MCF 10A (cell line): ENCODE data around the gene CSNK1G2. TPM values are rescaled to one million over a fixed set of nuclear protein-coding genes. Genes with fewer than 3 reads are reported as not detected.

Experiments
- BruUV-seq: library from RNA; stranded (reverse); fragments of 400-500 nt; replicated peaks from 2 replicates; lab custom pipeline; 2021; lab: Mats Ljungman, UMichigan
- CTCF ChIA-PET: fragments of 300-600 bp; sonication (Branson Sonifier 250); formaldehyde crosslinking; extraction: SDS; loops from one replicate; lab custom pipeline; 2021; ENCODE audit warnings: antibody characterized with exemption, inconsistent platforms; lab: Yijun Ruan, JAX
- POLR2A ChIA-PET: fragments of 300-600, 350-650 bp; sonication (Branson Sonifier 250); formaldehyde crosslinking; extraction: SDS; loops from one replicate; lab custom pipeline; 2020; ENCODE audit warnings: antibody characterized with exemption, inconsistent platforms; lab: Yijun Ruan, JAX
- DNase-seq: peaks from one replicate; pipeline ENCODE4 v3.0.0-alpha.2; 2018; ENCODE audit not compliant: unreplicated experiment
- H3K27ac Mint-ChIP-seq: one replicate; pipeline ENCODE4 v1.8.0; 2022; ENCODE audit warnings: mild to moderate bottlenecking, low read depth, mixed read lengths; ENCODE audit not compliant: unreplicated experiment
- H3K27me3 Mint-ChIP-seq: one replicate; pipeline ENCODE4 v1.8.0; 2022; ENCODE audit warnings: mixed read lengths; ENCODE audit not compliant: insufficient read depth, unreplicated experiment
- H3K36me3 Mint-ChIP-seq: one replicate; pipeline ENCODE4 v1.8.0; 2022; ENCODE audit warnings: mild to moderate bottlenecking, moderate library complexity, mixed read lengths; ENCODE audit not compliant: insufficient read depth, unreplicated experiment
- H3K4me1 Mint-ChIP-seq: one replicate; pipeline ENCODE4 v1.8.0; 2022; ENCODE audit warnings: mixed read lengths; ENCODE audit not compliant: insufficient read depth, unreplicated experiment
- H3K4me3 Mint-ChIP-seq: one replicate; pipeline ENCODE4 v1.8.0; 2022; ENCODE audit warnings: mild to moderate bottlenecking, moderate library complexity, mixed read lengths; ENCODE audit not compliant: unreplicated experiment
- H3K9me3 Mint-ChIP-seq: one replicate; pipeline ENCODE4 v1.8.0; 2022; ENCODE audit warnings: mixed read lengths; ENCODE audit not compliant: unreplicated experiment
- CTCF ChIP-seq: fragments of 200-600 bp; IDR thresholded peaks from one replicate; pipeline ENCODE4 v1.8.0; 2022; ENCODE audit warnings: antibody characterized with exemption, mild to moderate bottlenecking; ENCODE audit not compliant: unreplicated experiment
- intact Hi-C: fragments of 100-400 bp; cut with micrococcal nuclease; formaldehyde crosslinking; loops from 2 replicates; pipeline ENCODE4 v1.14.1; 2022
- total RNA-seq: library from RNA; stranded (reverse); gene quantifications from 2 replicates; pipeline ENCODE4 v1.2.3, GENCODE V29; 2022

The CSNK1G2 gene
- total RNA-seq, 1 experiment from 2014 or later: 48.5 TPM

GRCh38 chr19:1999856-2000515, 59.0 kb downstream of the CSNK1G2 start:
- ChIA-PET POLR2A (interaction anchor here (0.6 kb wide), 1 partner anchor 174 kb away, joined by 3 read pairs; no protein-coding TSS in a partner anchor), CTCF (interaction anchor here (0.7 kb wide), 1 partner anchor 70 kb away, joined by 4 read pairs; no protein-coding TSS in a partner anchor)
- BruUV-seq: no TSS peak
- Mint-ChIP-seq H3K4me1 (peaks cover 6% of the 10 kb centered on the region), H3K27me3 (no peaks in the 10 kb centered on the region), H3K36me3 (peaks cover 79% of the 10 kb centered on the region), H3K9me3 (no peaks in the 10 kb centered on the region), H3K27ac (no peak overlapping the region), H3K4me3 (no peak overlapping the region)
- no peak for TF ChIP-seq CTCF
- intact Hi-C loops: no loop called here
- DNase-seq: no peak

GRCh38 chr19:2003874-2004273, 62.9 kb downstream of the CSNK1G2 start:
- Mint-ChIP-seq H3K4me3 (no peak overlapping the region), H3K36me3 (peaks cover 64% of the 10 kb centered on the region), H3K4me1 (no peaks in the 10 kb centered on the region), H3K27me3 (no peaks in the 10 kb centered on the region), H3K27ac (no peak overlapping the region), H3K9me3 (no peaks in the 10 kb centered on the region)
- intact Hi-C loops: no loop called here
- POLR2A ChIA-PET: no interaction called here
- CTCF ChIA-PET: interaction anchor here (0.6 kb wide), 3 partner anchors 28 to 142 kb away, joined by 3 to 5 read pairs (median 4); no protein-coding TSS in a partner anchor
- no TSS peak for BruUV-seq
- DNase-seq: no peak
- TF ChIP-seq CTCF: no peak

- POLR2A ChIA-PET: no interaction called here
Measured at GRCh38 chr19:2010135-2010668, 69.2 kb downstream of the CSNK1G2 start.

More at GRCh38 chr19:2010135-2010668, 69.2 kb downstream of the CSNK1G2 start:
- Mint-ChIP-seq H3K36me3 (peaks cover 25% of the 10 kb centered on the region), H3K4me1 (peaks cover 16% of the 10 kb centered on the region), H3K27ac (no peak overlapping the region), H3K4me3 (no peak overlapping the region), H3K27me3 (no peaks in the 10 kb centered on the region), H3K9me3 (no peaks in the 10 kb centered on the region)
- intact Hi-C loops: no loop called here
- CTCF ChIA-PET: no interaction called here
- no peak for DNase-seq
- BruUV-seq: no TSS peak
- TF ChIP-seq CTCF: no peak
